ENCODE data around the gene NOVA2. TPM values are rescaled to one million over a fixed set of nuclear protein-coding genes. Genes with fewer than 3 reads are reported as not detected.

NOVA2 gene
- total and polyA plus RNA-seq, 2 donors (not counting 1 experiment from before 2014, with no cell fraction given) = not detected

- POLR2A ChIA-PET = no interaction called here
- H2AFZ ChIP-seq (ENCODE audit: insufficient read depth, low read depth, low read length, poor library complexity, severe bottlenecking) = no peak overlapping the region
- no peak overlapping the region for H3K4me2 ChIP-seq (replicated peaks; ENCODE audit: low read depth, low read length, poor library complexity, severe bottlenecking)
- H4K20me1 ChIP-seq (ENCODE audit: control insufficient read depth, insufficient read depth, low read length, poor library complexity, severe bottlenecking) = no peaks in the 10 kb centered on the region
- H3K4me3 ChIP-seq (ENCODE audit: control extremely low read depth in 1 of 5, extremely low read depth in 1 of 5, insufficient read depth in 1 of 5, low read depth in 2 of 5, low read length in 4 of 5) = no peak overlapping the region
- H3K9me3 ChIP-seq (ENCODE audit: control extremely low read depth in 1 of 3, control insufficient read depth in 2 of 3, insufficient read depth in 1 of 3, low read length in 2 of 3) = peaks cover 0 to 21% (median 7%) of the 10 kb centered on the region in 3 donors
- H3K27ac Mint-ChIP-seq = no peak overlapping the region
- TF ChIP-seq EZH2 (IDR thresholded peaks at IDR 0.05; ENCODE audit: borderline replicate concordance, insufficient read depth, low read depth, low read length, poor library complexity, severe bottlenecking) (no peak), CTCF (IDR thresholded peaks at IDR 0.05) (no peak)
- CTCF ChIA-PET = interaction anchor here (0.8 kb wide), 1 partner anchor 20 kb away, joined by 3 read pairs; no protein-coding TSS in a partner anchor
- H3K4me1 ChIP-seq (ENCODE audit: control insufficient read depth in 2 of 2, insufficient read depth in 2 of 2, low read length in 2 of 2) = peaks cover 7 to 11% of the 10 kb centered on the region in 2 donors
- peaks cover 2% of the 10 kb centered on the region for H3K9me3 Mint-ChIP-seq (ENCODE audit: insufficient read depth)
- peaks cover 43% of the 10 kb centered on the region for H3K27me3 Mint-ChIP-seq
- no peaks in the 10 kb centered on the region for H3K36me3 ChIP-seq (replicated peaks in 1 of 2; ENCODE audit: control extremely low read depth in 1 of 2, control insufficient read depth in 1 of 2, extremely low read depth in 1 of 2, insufficient read depth in 2 of 2, low read length in 1 of 2)
- H3K27me3 ChIP-seq (replicated peaks in 1 of 4; ENCODE audit: control extremely low read depth in 1 of 4, control insufficient read depth in 3 of 4, insufficient read depth in 4 of 4, low read length in 3 of 4) = peaks cover 0 to 28% (median 11%) of the 10 kb centered on the region in 4 experiments
- H3K4me1 Mint-ChIP-seq = peaks cover 6% of the 10 kb centered on the region
- no peaks in the 10 kb centered on the region for H3K79me2 ChIP-seq (ENCODE audit: control insufficient read depth, insufficient read depth, low read length)
- intact Hi-C loops (cut with micrococcal nuclease) = no loop called here
- DNase-seq = no peak
- H3K27ac ChIP-seq (ENCODE audit: low read length in 2 of 2) = no peak overlapping the region
- H3K4me3 Mint-ChIP-seq = no peak overlapping the region
- WGBS (ENCODE audit: insufficient coverage) = 44% methylated on average over 7 of the region's 9 CpGs
- no peak overlapping the region for H3K9ac ChIP-seq (ENCODE audit: low read length)
- no peak for ATAC-seq (ENCODE audit: low read depth)
Observed at GRCh38 chr19:45954156-45954555, 19.5 kb downstream of the NOVA2 start.

GRCh38 chr19:45953676-45954075, 20.0 kb downstream of the NOVA2 start:
- TF ChIP-seq CTCF (IDR thresholded peaks at IDR 0.05) (no peak), EZH2 (IDR thresholded peaks at IDR 0.05; ENCODE audit: borderline replicate concordance, insufficient read depth, low read depth, low read length, poor library complexity, severe bottlenecking) (no peak)
- intact Hi-C loops (cut with micrococcal nuclease) = no loop called here
- no peak overlapping the region for H3K27ac Mint-ChIP-seq
- POLR2A ChIA-PET = no interaction called here
- CTCF ChIA-PET = interaction anchor here (0.8 kb wide), 1 partner anchor 21 kb away, joined by 3 read pairs; no protein-coding TSS in a partner anchor
- H3K27me3 Mint-ChIP-seq = peaks cover 39% of the 10 kb centered on the region
- H3K4me1 Mint-ChIP-seq = peaks cover 6% of the 10 kb centered on the region
- Histone ChIP-seq H3K27ac (ENCODE audit: low read length in 2 of 2) (no peak overlapping the region), H3K9me3 (ENCODE audit: control extremely low read depth in 1 of 3, control insufficient read depth in 2 of 3, insufficient read depth in 1 of 3, low read length in 2 of 3) (peaks cover 0 to 21% (median 7%) of the 10 kb centered on the region in 3 donors), H3K4me1 (ENCODE audit: control insufficient read depth in 2 of 2, insufficient read depth in 2 of 2, low read length in 2 of 2) (peaks cover 7 to 11% of the 10 kb centered on the region in 2 donors), H3K36me3 (replicated peaks in 1 of 2; ENCODE audit: control extremely low read depth in 1 of 2, control insufficient read depth in 1 of 2, extremely low read depth in 1 of 2, insufficient read depth in 2 of 2, low read length in 1 of 2) (no peaks in the 10 kb centered on the region), H2AFZ (ENCODE audit: insufficient read depth, low read depth, low read length, poor library complexity, severe bottlenecking) (peak overlapping the region; percentile 66), H3K4me3 (ENCODE audit: control extremely low read depth in 1 of 5, extremely low read depth in 1 of 5, insufficient read depth in 1 of 5, low read depth in 2 of 5, low read length in 4 of 5) (peak overlapping the region in 1 of 5 experiments; percentile 64), H3K4me2 (replicated peaks; ENCODE audit: low read depth, low read length, poor library complexity, severe bottlenecking) (peak overlapping the region; percentile 75), H3K9ac (ENCODE audit: low read length) (no peak overlapping the region), H3K79me2 (ENCODE audit: control insufficient read depth, insufficient read depth, low read length) (no peaks in the 10 kb centered on the region), H4K20me1 (ENCODE audit: control insufficient read depth, insufficient read depth, low read length, poor library complexity, severe bottlenecking) (no peaks in the 10 kb centered on the region), H3K27me3 (replicated peaks in 1 of 4; ENCODE audit: control extremely low read depth in 1 of 4, control insufficient read depth in 3 of 4, insufficient read depth in 4 of 4, low read length in 3 of 4) (peaks cover 0 to 24% (median 7%) of the 10 kb centered on the region in 4 experiments)
- H3K4me3 Mint-ChIP-seq = no peak overlapping the region
- H3K9me3 Mint-ChIP-seq (ENCODE audit: insufficient read depth) = peaks cover 2% of the 10 kb centered on the region
- ATAC-seq (ENCODE audit: low read depth) (no peak), DNase-seq (no peak)
- 99% methylated on average over 7 of the region's 8 CpGs for WGBS (ENCODE audit: insufficient coverage)

All from B cell (primary cell).